Hepatocyte (in vitro differentiated cells): ENCODE data around the gene IGF2BP3. TPM values are rescaled to one million over a fixed set of nuclear protein-coding genes. Genes with fewer than 3 reads are reported as not detected.

ENCODE experiments used
- DNase-seq: peaks from one replicate; pipeline ENCODE4 v3.0.0-alpha.2; 2016; ENCODE audit warnings: low spot score
- H2AFZ ChIP-seq: fragments of 200-600 bp; sonication (generic); 2 replicates; pipeline ENCODE4 v1.6.0; 2016; ENCODE audit warnings: antibody characterized with exemption, mild to moderate bottlenecking
- H3K27ac ChIP-seq: fragments of 200-600 bp; sonication (generic); 2 replicates; pipeline ENCODE4 v1.5.1; 2016; ENCODE audit warnings: mild to moderate bottlenecking
- H3K27me3 ChIP-seq: fragments of 200-600 bp; sonication (generic); 2 replicates; pipeline ENCODE4 v1.6.1; 2016
- H3K36me3 ChIP-seq: fragments of 200-600 bp; sonication (generic); replicated peaks from 2 replicates; pipeline ENCODE4 v1.5.1; 2016; ENCODE audit warnings: low read depth; ENCODE audit not compliant: insufficient read depth
- H3K4me1 ChIP-seq: fragments of 200-600 bp; sonication (generic); 2 replicates; pipeline ENCODE4 v1.5.1; 2016; ENCODE audit warnings: mild to moderate bottlenecking, moderate library complexity; ENCODE audit not compliant: insufficient read depth
- H3K4me2 ChIP-seq: fragments of 200-600 bp; sonication (generic); 2 replicates; pipeline ENCODE4 v1.6.0; 2016
- H3K4me3 ChIP-seq: fragments of 200-600 bp; sonication (generic); 2 replicates; pipeline ENCODE4 v1.5.1; 2016; ENCODE audit warnings: mild to moderate bottlenecking
- H3K79me2 ChIP-seq: fragments of 200-600 bp; sonication (generic); 2 replicates; pipeline ENCODE4 v1.6.0; 2017; ENCODE audit warnings: mild to moderate bottlenecking
- H3K9me2 ChIP-seq: fragments of 200-600 bp; sonication (generic); replicated peaks from 2 replicates; pipeline ENCODE4 v1.6.0; 2017; ENCODE audit warnings: mild to moderate bottlenecking; ENCODE audit not compliant: insufficient read depth
- H3K9me3 ChIP-seq: fragments of 200-600 bp; sonication (generic); 2 replicates; pipeline ENCODE4 v1.5.1; 2016; ENCODE audit warnings: low read depth, mild to moderate bottlenecking
- H4K20me1 ChIP-seq: fragments of 200-600 bp; sonication (generic); 2 replicates; pipeline ENCODE4 v1.6.0; 2016; ENCODE audit warnings: mild to moderate bottlenecking; ENCODE audit not compliant: insufficient read depth, poor library complexity, severe bottlenecking
- EZH2 ChIP-seq: fragments of 200-600 bp; sonication (generic); IDR thresholded peaks from 2 replicates; pipeline ENCODE4 v1.6.1; 2016; ENCODE audit warnings: antibody characterized with exemption, mild to moderate bottlenecking, borderline replicate concordance
- EZH2phosphoT487 ChIP-seq: fragments of 200-600 bp; sonication (generic); IDR thresholded peaks from one replicate; pipeline ENCODE4 v1.6.1; 2018; ENCODE audit warnings: antibody characterized with exemption, mild to moderate bottlenecking, low read depth, moderate library complexity; ENCODE audit not compliant: unreplicated experiment, severe bottlenecking
- WGBS: methylation state at CpG from one replicate; pipeline ENCODE4 v1.1.6; 2016; ENCODE audit warnings: low lambda C conversion rate; ENCODE audit errors: missing lambda C conversion rate; 5-methylcytosine and 5-hydroxymethylcytosine counted together
- polyA plus RNA-seq: library from polyadenylated mRNA; unstranded; fragments of >200 nt; fragmentation: Nextera tagmentation; extraction: Ambion mirVana; gene quantifications from 2 replicates; pipeline ENCODE4 v1.2.1, GENCODE V29; 2016
- total RNA-seq: library from RNA; depleted of rRNA; stranded (reverse); fragments of >200 nt; gene quantifications from 2 replicates; pipeline ENCODE4 v1.2.3, GENCODE V29; 2014
- TF ChIP-seq, protein P1 (sequence below): fragments of 200-600 bp; sonication (generic); IDR thresholded peaks from 2 replicates; pipeline ENCODE4 v1.5.1; 2016; ENCODE audit warnings: antibody characterized with exemption, mild to moderate bottlenecking; ENCODE audit not compliant: poor library complexity

The IGF2BP3 gene
- total and polyA plus RNA-seq, 2 experiments from 2014 or later: 28.9 to 73.1 TPM

DNA sequence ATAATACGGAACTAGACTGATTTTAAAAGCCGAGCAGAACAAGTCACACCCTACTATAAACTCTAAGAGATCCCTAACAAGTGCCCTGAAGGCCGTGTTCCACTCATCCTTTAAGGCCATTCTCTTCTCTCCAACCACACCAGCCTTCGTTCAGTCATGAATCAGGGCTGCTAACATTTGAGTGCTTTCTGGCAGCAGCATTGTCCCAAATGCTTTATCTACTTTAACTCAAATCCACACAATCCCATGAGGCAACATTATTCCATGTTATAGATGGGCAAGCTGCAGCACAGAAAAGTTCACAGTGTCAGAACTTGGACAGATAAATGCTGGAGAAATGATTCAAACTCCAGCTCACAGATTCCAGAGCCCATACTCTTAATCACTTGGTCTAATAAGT is 97.7 kb downstream of the IGF2BP3 start:
- no peak overlapping the region for H2AFZ ChIP-seq
- no peaks in the 10 kb centered on the region for H3K36me3 ChIP-seq
- H3K9me3 ChIP-seq: no peaks in the 10 kb centered on the region
- H3K4me2 ChIP-seq: no peak overlapping the region
- H3K4me1 ChIP-seq: peaks cover 6% of the 10 kb centered on the region
- no peaks in the 10 kb centered on the region for H3K27me3 ChIP-seq
- TF ChIP-seq EZH2: no peak
- TF ChIP-seq EZH2phosphoT487: no peak
- TF ChIP-seq, protein P1, sequence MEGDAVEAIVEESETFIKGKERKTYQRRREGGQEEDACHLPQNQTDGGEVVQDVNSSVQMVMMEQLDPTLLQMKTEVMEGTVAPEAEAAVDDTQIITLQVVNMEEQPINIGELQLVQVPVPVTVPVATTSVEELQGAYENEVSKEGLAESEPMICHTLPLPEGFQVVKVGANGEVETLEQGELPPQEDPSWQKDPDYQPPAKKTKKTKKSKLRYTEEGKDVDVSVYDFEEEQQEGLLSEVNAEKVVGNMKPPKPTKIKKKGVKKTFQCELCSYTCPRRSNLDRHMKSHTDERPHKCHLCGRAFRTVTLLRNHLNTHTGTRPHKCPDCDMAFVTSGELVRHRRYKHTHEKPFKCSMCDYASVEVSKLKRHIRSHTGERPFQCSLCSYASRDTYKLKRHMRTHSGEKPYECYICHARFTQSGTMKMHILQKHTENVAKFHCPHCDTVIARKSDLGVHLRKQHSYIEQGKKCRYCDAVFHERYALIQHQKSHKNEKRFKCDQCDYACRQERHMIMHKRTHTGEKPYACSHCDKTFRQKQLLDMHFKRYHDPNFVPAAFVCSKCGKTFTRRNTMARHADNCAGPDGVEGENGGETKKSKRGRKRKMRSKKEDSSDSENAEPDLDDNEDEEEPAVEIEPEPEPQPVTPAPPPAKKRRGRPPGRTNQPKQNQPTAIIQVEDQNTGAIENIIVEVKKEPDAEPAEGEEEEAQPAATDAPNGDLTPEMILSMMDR: no peak
- DNase-seq: no peak
- WGBS: 90% methylated on average over 4 of the region's 4 CpGs
- peaks cover 3% of the 10 kb centered on the region for H4K20me1 ChIP-seq
- no peaks in the 10 kb centered on the region for H3K9me2 ChIP-seq
- peaks cover 89% of the 10 kb centered on the region for H3K79me2 ChIP-seq
- H3K4me3 ChIP-seq: no peak overlapping the region
- H3K27ac ChIP-seq: no peak overlapping the region

DNA sequence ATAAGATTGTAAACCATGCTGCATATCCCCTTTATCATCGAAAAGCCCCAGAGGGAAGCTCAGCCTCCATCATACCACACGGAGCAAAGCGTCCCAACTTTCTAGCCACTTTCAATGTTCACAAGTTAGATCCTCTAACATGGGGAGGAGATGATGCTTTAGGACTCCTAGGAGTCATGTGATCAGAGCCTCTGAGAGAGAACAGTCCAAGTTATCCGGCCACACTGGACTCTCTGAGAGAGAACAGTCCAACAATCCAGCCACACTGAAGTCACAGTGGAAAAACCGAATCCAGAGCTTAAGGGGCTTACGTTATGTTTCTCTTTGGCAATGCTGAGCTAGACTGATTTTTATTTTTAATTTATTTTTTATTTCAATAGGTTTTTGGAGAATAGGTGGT is 98.6 kb downstream of the IGF2BP3 start:
- Histone ChIP-seq H4K20me1 (peaks cover 3% of the 10 kb centered on the region), H3K36me3 (no peaks in the 10 kb centered on the region), H3K4me1 (peaks cover 6% of the 10 kb centered on the region), H3K79me2 (peaks cover 99% of the 10 kb centered on the region), H3K27me3 (no peaks in the 10 kb centered on the region), H3K9me3 (no peaks in the 10 kb centered on the region), H3K4me2 (no peak overlapping the region), H2AFZ (no peak overlapping the region), H3K4me3 (no peak overlapping the region), H3K27ac (no peak overlapping the region), H3K9me2 (no peaks in the 10 kb centered on the region)
- TF ChIP-seq EZH2phosphoT487: no peak
- TF ChIP-seq, protein P1: no peak
- no peak for TF ChIP-seq EZH2
- DNase-seq: no peak
- WGBS: 84% methylated on average over 6 of the region's 6 CpGs

DNA sequence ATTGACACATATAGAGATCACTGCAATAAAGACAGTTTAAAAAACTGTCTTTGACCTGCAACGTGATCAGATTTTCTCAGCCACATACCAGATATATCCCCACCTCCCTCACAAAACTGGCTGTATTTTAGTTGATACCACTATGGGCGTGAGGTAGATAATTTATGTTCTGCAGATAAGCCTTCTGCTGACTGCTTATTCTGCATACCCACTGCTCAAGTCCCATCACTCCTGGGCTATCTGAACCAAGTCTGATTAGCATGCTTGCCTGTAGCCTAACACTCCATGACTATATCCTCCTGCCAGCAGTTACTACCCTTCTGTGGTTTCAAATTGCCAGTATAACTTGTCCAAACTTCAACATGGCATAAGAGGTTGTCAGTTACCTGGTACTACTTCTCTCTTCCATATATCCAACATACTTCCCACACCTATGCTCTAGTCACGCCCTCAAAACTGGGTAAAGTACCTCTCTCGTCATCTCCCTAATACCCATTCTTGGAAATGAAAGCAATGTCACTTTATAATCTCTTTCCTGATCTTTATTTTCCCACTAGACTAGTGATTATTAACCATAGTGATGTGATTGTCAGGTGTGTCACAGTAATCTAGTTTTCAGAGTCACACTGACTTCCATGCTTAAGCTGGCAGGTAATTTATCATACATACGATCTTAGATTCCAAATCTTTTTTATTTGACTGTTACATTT is 100.4 kb downstream of the IGF2BP3 start:
- Histone ChIP-seq H3K4me3 (no peak overlapping the region), H3K27me3 (no peaks in the 10 kb centered on the region), H3K79me2 (peaks cover 99% of the 10 kb centered on the region), H3K36me3 (no peaks in the 10 kb centered on the region), H2AFZ (no peak overlapping the region), H4K20me1 (peaks cover 3% of the 10 kb centered on the region), H3K4me2 (no peak overlapping the region), H3K9me2 (no peaks in the 10 kb centered on the region), H3K27ac (peak overlapping the region; percentile 65), H3K9me3 (no peaks in the 10 kb centered on the region), H3K4me1 (no peaks in the 10 kb centered on the region)
- no peak for DNase-seq
- TF ChIP-seq EZH2: no peak
- no peak for TF ChIP-seq EZH2phosphoT487
- TF ChIP-seq, protein P1: no peak
- 77% methylated on average over 5 of the region's 5 CpGs for WGBS

DNA sequence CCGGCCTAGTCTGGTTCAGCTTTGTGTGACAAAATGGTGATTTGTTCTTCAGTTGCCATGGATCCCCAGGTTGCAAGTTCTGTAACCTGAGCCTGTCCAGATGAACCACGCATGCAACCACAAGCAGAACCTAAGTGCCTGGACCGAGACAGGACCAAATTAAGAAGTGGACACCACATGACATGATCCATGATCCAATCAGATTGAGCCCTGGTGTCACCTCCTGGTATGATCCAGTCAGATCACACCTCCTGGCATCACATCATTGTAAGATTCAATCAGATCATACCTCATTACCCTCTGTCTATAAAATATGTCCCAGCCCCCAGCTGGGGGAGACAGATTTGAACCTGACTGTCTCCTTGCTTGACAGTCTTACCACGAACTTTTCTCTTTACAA is 101.2 kb downstream of the IGF2BP3 start:
- H3K9me2 ChIP-seq: no peaks in the 10 kb centered on the region
- H3K9me3 ChIP-seq: no peaks in the 10 kb centered on the region
- H3K4me2 ChIP-seq: no peak overlapping the region
- H3K27ac ChIP-seq: peak overlapping the region; percentile 45
- no peak overlapping the region for H3K4me3 ChIP-seq
- TF ChIP-seq, protein P1: no peak
- TF ChIP-seq EZH2phosphoT487 (no peak), EZH2 (no peak)
- H3K79me2 ChIP-seq: peaks cover 97% of the 10 kb centered on the region
- WGBS: 95% methylated on average over 4 of the region's 4 CpGs
- peaks cover 3% of the 10 kb centered on the region for H4K20me1 ChIP-seq
- DNase-seq: no peak
- no peaks in the 10 kb centered on the region for H3K36me3 ChIP-seq
- no peak overlapping the region for H2AFZ ChIP-seq
- no peaks in the 10 kb centered on the region for H3K27me3 ChIP-seq
- H3K4me1 ChIP-seq: no peaks in the 10 kb centered on the region
